ENCODE measurements around the gene KCNJ4.

The KCNJ4 gene

GRCh38 chr22:38490915-38491314 lies 35.9 kb upstream of the KCNJ4 start:
- no peak for TF ChIP-seq CTCF (IDR thresholded peaks at IDR 0.05; ENCODE audit: low read depth, low read length)
- no peak for DNase-seq (ENCODE audit: extremely low read depth, low read depth)

- DNase-seq (ENCODE audit: extremely low read depth, low read depth): no peak
- TF ChIP-seq CTCF (IDR thresholded peaks at IDR 0.05; ENCODE audit: low read depth, low read length): no peak
These were observed 35.5 kb upstream of the KCNJ4 start for GRCh38 chr22:38490475-38490874.

- DNase-seq (ENCODE audit: extremely low read depth, low read depth): no peak
- TF ChIP-seq CTCF (IDR thresholded peaks at IDR 0.05; ENCODE audit: low read depth, low read length): no peak
These were observed 34.7 kb upstream of the KCNJ4 start for GRCh38 chr22:38489561-38490145.

GRCh38 chr22:38489142-38489541 lies 34.1 kb upstream of the KCNJ4 start:
- no peak for TF ChIP-seq CTCF (IDR thresholded peaks at IDR 0.05; ENCODE audit: low read depth, low read length)
- no peak for DNase-seq (ENCODE audit: extremely low read depth, low read depth)

GRCh38 chr22:38487946-38488345 lies 32.9 kb upstream of the KCNJ4 start:
- DNase-seq (ENCODE audit: extremely low read depth, low read depth): no peak
- no peak for TF ChIP-seq CTCF (IDR thresholded peaks at IDR 0.05; ENCODE audit: low read depth, low read length)

- TF ChIP-seq CTCF (IDR thresholded peaks at IDR 0.05; ENCODE audit: low read depth, low read length): no peak
- DNase-seq (ENCODE audit: extremely low read depth, low read depth): no peak
These were observed 30.8 kb upstream of the KCNJ4 start for GRCh38 chr22:38485783-38486182.

GRCh38 chr22:38484244-38484643 lies 29.2 kb upstream of the KCNJ4 start:
- no peak for TF ChIP-seq CTCF (IDR thresholded peaks at IDR 0.05; ENCODE audit: low read depth, low read length)
- DNase-seq (ENCODE audit: extremely low read depth, low read depth): no peak

Data from AG09319 (cell line).